Fibroblast of skin of abdomen (primary cell): ENCODE data around the gene BANP.
"Not testable (repeated sequence)": the region's sequence is repeated elsewhere in the genome, so short reads cannot be mapped to it uniquely, and the experiment has no call there.

ENCODE experiments used
- DNase-seq: peaks from one replicate; pipeline ENCODE4 v3.0.0-alpha.2; 2013

BANP gene

DNA sequence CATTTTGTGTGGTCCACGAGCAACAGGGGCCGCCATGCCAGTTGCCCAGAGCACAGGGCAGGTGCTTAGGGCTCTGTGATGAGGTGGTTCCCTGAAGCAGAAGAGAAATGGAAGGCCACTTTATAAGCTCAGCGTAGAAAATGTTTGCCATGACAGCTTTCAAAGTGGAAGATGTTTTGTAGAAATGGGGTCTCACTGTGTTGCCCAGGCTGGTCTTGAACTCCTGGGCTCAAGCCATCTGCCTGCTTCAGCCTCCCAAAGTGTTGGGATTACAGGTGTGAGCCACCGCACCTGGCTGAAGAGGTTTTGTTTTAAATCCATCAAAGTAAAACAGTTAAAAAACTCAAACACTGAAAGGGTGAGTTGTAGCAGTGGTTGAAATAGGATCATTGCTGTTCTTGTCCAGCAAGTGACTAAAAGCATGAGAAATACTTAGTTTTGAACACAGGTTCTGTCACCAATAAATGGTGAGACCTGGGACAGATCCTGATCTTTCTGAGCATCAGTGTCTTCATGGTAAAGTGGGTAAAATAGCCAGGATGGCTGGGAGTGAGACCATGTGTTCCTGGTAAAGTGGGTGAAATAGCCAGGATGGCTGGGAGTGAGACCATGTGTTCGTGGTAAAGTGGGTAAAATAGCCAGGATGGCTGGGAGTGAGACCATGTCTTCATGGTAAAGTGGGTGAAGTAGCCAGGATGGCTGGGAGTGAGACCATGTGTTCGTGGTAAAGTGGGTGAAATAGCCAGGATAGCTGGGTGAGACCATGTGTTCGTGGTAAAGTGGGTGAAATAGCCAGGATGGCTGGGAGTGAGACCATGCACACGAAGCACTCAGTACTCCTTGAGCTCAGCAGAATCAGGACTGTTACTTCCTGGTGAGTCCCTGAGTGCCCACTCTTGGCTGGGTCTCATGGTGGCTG, 46.0 kb downstream of the BANP start:
- DNase-seq = no peak

DNA sequence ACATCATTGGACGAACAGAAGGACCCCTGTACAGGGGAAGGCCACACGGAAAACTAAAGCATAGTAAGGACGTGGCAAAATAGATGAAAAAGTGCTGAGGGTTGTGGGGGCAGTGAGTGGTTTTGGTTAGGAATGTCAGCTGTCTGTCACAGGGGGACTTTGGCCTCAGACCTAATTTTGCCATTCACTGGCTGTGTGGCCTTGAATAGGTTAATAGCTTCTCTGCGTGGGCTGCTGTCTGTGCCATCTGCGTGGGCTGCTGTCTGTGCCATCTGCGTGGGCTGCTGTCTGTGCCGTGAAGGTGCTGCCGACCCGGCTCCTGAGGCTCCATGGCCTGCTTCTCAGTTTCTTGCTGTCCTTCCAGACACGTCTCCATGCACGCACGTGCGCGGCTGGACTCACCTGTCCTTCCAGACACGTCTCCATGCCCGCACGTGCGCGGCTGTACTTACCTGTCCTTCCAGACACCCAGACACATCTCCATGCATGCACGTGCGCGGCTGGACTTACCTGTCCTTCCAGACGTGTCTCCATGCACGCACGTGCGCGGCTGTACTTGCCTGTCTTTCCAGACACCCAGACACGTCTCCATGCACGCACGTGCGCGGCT, 47.1 kb downstream of the BANP start:
- not testable (repeated sequence) for DNase-seq

DNA sequence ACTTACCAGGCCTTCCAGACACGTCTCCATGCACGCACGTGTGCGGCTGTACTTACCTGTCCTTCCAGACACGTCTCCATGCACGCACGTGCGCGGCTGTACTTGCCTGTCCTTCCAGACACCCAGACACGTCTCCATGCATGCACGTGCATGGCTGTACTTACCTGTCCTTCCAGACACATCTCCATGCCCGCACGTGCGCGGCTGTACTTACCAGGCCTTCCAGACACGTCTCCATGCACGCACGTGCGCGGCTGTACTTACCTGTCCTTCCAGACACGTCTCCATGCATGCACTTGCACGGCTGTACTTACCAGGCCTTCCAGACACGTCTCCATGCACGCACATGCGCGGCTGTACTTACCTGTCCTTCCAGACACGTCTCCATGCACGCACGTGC, 47.8 kb downstream of the BANP start:
- not testable (repeated sequence) for DNase-seq

- DNase-seq = no peak
Observed at GRCh38 chr16:88002211-88002610, 51.0 kb downstream of the BANP start.

DNA sequence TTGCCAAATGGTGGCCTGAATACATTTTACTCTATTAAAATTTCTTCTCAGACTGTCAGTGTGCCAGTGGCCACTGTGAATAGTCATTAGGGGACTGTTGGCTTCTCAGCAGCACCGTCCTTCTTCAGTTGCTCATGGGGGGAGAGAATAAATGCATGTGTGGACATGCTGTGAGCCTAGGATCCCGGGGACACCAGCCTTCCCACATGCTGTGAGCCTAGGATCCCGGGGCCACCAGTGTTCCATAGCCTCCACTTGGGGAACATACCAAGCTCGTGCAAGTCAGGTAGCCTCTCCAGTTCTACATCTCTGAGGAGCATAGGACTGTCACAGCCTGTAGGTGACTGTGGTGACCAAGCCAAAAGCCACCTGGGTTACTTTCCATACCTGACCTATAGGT, 51.5 kb downstream of the BANP start:
- no peak for DNase-seq

DNA sequence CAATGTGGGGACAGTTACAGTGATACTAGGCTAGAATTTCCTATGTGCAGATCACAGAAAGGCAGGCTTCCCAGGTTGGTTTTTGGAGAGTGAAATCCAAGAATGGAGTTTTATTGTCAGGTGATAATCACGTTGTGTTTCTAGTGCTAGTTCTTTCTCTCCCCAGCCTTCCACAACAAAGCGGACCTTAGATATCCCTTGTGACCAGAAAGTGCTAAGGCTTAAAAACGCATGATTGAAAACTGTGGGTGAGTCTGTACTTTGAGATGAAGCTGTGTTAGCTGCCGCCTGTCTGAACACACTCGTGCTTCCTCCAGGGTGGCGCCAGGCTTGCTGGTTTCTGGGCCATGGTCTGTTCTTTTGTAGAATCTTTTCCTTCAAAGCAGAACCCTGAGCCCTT, 52.1 kb downstream of the BANP start:
- no peak for DNase-seq

DNA sequence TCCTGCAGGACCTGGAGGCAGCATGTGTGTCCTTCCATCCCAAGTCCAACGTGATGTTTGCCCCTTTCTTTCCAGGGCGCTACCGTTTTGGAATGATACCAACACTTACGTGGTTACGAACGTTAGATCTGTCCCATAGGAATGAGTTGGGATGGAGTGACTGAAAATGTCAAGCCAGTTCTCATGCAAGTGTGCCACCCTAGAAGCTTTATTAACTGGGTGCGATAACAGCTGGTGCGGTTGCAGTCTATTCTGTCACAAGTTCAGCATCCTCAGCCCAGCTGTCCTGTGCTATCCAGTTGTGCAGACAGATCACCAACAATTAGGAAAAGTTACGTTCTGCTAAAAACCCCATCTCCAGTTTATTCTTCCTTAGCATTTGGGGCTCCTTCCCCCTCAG, 52.5 kb downstream of the BANP start:
- DNase-seq = no peak

- DNase-seq = no peak
Observed at GRCh38 chr16:88004391-88004790, 53.2 kb downstream of the BANP start.

GRCh38 chr16:88005181-88005581, 53.9 kb downstream of the BANP start:
- no peak for DNase-seq

DNA sequence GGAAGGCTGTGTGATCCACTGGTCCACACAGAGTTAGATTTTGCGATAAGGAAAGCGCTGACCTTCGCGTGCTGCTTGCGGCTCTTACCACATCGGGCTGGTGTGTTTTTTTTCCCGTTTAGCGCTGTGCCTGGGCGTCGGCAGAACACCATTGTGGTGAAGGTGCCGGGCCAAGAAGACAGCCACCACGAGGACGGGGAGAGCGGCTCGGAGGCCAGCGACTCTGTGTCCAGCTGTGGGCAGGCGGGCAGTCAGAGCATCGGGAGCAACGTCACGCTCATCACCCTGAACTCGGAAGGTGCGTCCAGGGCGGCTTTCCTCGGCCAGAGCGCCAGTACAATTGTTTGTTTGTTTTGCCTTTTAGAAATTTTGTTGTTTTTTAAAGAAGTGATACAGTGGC, 54.7 kb downstream of the BANP start:
- no peak for DNase-seq

DNA sequence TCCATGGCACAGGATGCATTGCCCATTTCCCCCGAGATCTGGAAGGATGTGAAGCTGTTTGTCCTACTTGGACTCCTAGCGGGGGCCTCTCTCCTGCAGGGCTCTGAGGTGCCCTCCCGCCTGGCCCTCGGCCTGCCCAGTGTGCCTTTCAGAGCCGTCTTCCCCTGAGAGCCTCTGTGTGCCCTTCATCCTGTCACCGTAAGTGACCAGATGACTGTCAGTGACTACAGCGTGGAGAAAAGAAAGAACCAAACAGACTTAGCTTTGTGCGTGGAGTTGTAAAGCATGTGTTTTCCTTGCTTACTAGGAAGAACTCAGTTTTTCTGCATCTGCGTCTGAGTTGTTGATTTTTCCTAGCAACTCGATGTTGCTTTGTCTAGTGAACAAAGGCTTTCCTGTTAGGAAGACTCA, 56.1 kb downstream of the BANP start:
- no peak for DNase-seq

DNA sequence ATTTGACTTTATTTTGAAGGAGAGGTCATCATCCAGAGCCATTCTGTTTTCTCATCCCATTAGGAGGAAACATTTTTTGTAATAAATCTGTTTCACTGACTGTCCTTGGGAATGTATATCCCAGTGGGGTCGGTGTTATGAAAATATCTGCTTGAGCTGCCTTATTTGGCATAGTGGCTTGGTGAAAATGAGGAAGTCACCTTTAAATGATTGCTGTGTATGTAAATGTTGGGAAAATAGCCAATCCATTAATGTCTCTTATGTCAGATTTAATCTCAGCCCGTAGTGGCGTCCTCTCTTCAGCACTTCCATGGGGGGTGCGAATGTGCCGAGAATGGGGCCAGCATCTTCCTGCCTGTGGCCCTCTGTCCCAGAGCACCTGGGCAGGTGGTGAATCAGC, 57.6 kb downstream of the BANP start:
- DNase-seq = no peak

DNA sequence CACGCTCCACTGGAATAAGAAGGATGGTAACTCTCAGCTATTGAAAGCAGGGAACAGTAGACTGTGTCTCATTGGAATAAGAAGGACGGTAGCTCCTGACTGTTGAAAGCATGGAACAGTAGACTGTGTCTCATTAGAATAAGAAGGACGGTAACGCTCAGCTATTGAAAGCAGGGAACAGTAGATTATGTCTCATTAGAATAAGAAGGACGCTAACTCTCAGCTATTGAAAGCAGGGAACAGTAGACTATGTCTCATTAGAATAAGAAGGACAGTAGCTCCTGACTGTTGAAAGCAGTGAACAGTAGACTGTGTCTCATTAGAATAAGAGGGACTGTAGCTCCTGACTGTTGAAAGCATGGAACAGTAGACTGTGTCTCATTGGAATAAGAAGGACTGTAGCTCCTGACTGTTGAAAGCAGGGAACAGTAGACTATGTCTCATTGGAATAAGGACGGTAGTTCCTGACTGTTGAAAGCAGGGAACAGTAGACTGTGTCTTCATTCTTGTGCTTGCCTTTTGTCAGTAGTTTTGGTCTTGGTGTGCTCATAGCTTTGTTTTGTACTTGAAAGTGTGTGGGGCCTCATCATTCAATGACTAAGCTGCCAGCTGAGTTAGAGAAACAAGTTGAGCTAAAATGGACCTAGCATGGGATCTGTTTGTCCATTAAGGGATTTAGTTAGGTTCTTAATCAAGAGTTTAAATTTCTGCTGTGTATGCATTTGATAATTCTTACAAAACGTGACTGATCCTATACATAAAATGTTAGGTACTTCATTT, 58.5 kb downstream of the BANP start:
- DNase-seq = no peak

GRCh38 chr16:88010343-88010967, 59.2 kb downstream of the BANP start:
- DNase-seq = no peak

- no peak for DNase-seq
Observed at GRCh38 chr16:88010968-88011483, 59.8 kb downstream of the BANP start.

GRCh38 chr16:88012360-88012759, 61.1 kb downstream of the BANP start:
- no peak for DNase-seq

- DNase-seq = no peak
Observed at GRCh38 chr16:88013091-88013609, 61.9 kb downstream of the BANP start.

DNA sequence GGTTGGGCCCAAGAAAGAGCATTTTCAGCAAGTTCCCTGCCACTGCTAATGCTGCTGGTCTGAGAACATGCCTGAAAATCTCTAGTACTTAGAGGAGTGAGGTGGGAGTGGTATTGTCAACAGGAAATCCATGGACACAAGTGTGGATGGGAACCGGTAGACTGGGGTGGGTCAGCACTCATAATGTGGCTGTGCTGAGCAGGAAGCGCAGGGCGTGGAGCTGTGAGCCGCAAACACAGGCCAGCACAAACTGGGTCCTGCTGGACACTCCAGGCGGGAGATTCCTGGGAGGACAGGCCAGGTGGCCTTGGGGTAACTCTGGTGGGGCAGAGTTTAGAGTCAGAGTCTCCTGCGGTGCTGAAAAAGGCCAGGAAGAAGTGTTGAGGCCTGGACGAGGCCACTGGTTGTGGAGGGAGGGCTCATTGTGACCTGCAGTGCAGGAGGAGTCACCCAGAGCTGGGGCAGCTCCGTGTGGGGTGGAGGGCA, 62.6 kb downstream of the BANP start:
- no peak for DNase-seq

DNA sequence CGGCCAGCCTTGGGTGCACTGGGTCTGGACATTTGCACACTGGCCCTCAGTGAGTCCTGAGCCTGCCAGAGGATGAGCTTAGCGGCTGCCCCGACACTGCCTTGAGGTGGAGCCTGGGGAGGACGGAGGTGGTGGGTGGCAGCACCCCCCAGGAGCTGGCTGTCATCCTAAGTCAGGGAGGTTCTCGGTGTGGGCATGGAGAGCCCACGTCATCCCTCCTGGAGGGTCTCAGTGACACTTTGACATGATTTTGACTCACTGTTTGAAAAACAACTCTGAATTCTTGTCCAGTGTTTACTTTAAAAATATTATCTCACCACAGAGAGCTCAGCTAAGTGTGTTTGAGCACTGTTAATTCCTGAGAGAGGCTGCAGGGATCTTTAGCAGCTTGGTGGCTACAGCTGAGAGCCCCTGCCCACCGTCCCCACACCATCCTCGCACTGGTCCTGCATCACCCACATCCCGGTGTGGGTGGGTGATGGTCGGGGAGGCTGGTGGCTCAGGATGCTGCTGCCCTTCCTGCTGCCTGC, 63.1 kb downstream of the BANP start:
- DNase-seq = peak; percentile 13

- no peak for DNase-seq
Observed at GRCh38 chr16:88014954-88015805, 63.9 kb downstream of the BANP start.

GRCh38 chr16:88015806-88016140, 64.5 kb downstream of the BANP start:
- no peak for DNase-seq
